WTC11 (cell line): Measurements from ENCODE around the gene CGGBP1.

Experiments used
- SP1 ChIP-seq: sonication (generic); formaldehyde crosslinking; conservative IDR thresholded peaks from 2 replicates; pipeline ENCODE4 v1.8.1; 2022; ENCODE audit warnings: missing genetic modification reagents
- USF2 ChIP-seq: sonication (generic); formaldehyde crosslinking; IDR thresholded peaks from 2 replicates; pipeline ENCODE4 v1.8.1; 2023; ENCODE audit warnings: mild to moderate bottlenecking, missing genetic modification reagents, moderate library complexity
- TF ChIP-seq, protein P1 (sequence below): fragments of 200-600 bp; IDR thresholded peaks from 2 replicates; pipeline ENCODE4 v1.8.0; 2022; ENCODE audit warnings: antibody characterized with exemption

- TF ChIP-seq SP1 (CRISPR knock-in tag): no peak
- TF ChIP-seq, protein P1, sequence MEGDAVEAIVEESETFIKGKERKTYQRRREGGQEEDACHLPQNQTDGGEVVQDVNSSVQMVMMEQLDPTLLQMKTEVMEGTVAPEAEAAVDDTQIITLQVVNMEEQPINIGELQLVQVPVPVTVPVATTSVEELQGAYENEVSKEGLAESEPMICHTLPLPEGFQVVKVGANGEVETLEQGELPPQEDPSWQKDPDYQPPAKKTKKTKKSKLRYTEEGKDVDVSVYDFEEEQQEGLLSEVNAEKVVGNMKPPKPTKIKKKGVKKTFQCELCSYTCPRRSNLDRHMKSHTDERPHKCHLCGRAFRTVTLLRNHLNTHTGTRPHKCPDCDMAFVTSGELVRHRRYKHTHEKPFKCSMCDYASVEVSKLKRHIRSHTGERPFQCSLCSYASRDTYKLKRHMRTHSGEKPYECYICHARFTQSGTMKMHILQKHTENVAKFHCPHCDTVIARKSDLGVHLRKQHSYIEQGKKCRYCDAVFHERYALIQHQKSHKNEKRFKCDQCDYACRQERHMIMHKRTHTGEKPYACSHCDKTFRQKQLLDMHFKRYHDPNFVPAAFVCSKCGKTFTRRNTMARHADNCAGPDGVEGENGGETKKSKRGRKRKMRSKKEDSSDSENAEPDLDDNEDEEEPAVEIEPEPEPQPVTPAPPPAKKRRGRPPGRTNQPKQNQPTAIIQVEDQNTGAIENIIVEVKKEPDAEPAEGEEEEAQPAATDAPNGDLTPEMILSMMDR: no peak
- TF ChIP-seq USF2 (CRISPR knock-in tag): no peak
Measured at GRCh38 chr3:88025001-88025552, 33.7 kb downstream of the CGGBP1 start.
